NCI-H748 (cell line): ENCODE results near the gene HIGD2A.
A peak's percentile ranks its signal among the peaks of the same experiment; 100 is the strongest.

Experiments used
- DNase-seq: peaks from one replicate; lab custom pipeline; 2025; ENCODE audit not compliant: unreplicated experiment; lab: John Stamatoyannopoulos, UW

The HIGD2A gene

GRCh38 chr5:176388444-176389134 lies at the start of gene HIGD2A, which contains the start of gene NOP16:
Gene HIGD2A (plus strand): TSS chr5:176388751. CDS start chr5:176388820, 69 bp downstream.
Gene NOP16 (minus strand): TSS chr5:176388598. CDS start chr5:176388539, 59 bp downstream.
- DNase-seq, result peak; percentile 99

GRCh38 chr5:176339304-176339703 lies 49.2 kb upstream of the HIGD2A start:
- no peak for DNase-seq

- no peak for DNase-seq
Measured at GRCh38 chr5:176341325-176342157, 47.0 kb upstream of the HIGD2A start.

GRCh38 chr5:176342158-176342483 lies 46.4 kb upstream of the HIGD2A start:
- no peak for DNase-seq

GRCh38 chr5:176342766-176343458 lies 45.6 kb upstream of the HIGD2A start:
- DNase-seq, result no peak

- DNase-seq, result no peak
Measured at GRCh38 chr5:176350416-176350815, 38.1 kb upstream of the HIGD2A start.

GRCh38 chr5:176352116-176352878 lies 36.3 kb upstream of the HIGD2A start:
- DNase-seq, result no peak

- no peak for DNase-seq
Measured at GRCh38 chr5:176353533-176353932, 35.0 kb upstream of the HIGD2A start.

- DNase-seq, result no peak
Measured at GRCh38 chr5:176355400-176356178, 33.0 kb upstream of the HIGD2A start.

GRCh38 chr5:176356179-176356566 lies 32.4 kb upstream of the HIGD2A start:
- DNase-seq, result no peak

GRCh38 chr5:176359658-176360057 lies 28.9 kb upstream of the HIGD2A start:
- DNase-seq, result no peak

GRCh38 chr5:176360894-176361436 lies 27.6 kb upstream of the HIGD2A start:
- DNase-seq, result peak; percentile 44

- peak; percentile 91 for DNase-seq
Measured at GRCh38 chr5:176361437-176362232, 26.9 kb upstream of the HIGD2A start, which contains the start of gene KIAA1191. Gene KIAA1191 (minus strand): TSS chr5:176361764. CDS start chr5:176359508, 2,256 bp downstream.

GRCh38 chr5:176362233-176362490 lies 26.4 kb upstream of the HIGD2A start:
- DNase-seq, result no peak

GRCh38 chr5:176364765-176365350 lies 23.7 kb upstream of the HIGD2A start:
- peak; percentile 59 for DNase-seq

- peak; percentile 68 for DNase-seq
Measured at GRCh38 chr5:176365351-176366231, 23.0 kb upstream of the HIGD2A start, which contains the start of gene ARL10. Gene ARL10 (plus strand): TSS chr5:176365487. CDS start chr5:176365564, 77 bp downstream.

GRCh38 chr5:176366232-176366894 lies 22.2 kb upstream of the HIGD2A start:
- peak; percentile 36 for DNase-seq
